Spinal cord (tissue), 10 donors: ENCODE measurements around the gene KCNJ6. TPM values are rescaled to one million over a fixed set of nuclear protein-coding genes. Genes with fewer than 3 reads are reported as not detected.
"Not testable (repeated sequence)": the region's sequence is repeated elsewhere in the genome, so short reads cannot be mapped to it uniquely, and the experiment has no call there.

ENCODE experiments used
- DNase-seq, 6 donors: peaks; one replicate each; pipeline versions ENCODE4 v3.0.0 to v3.0.0-alpha.2; 2013 to 2015; ENCODE audit warnings: low spot score in 6 of 6, low read depth in 4 of 6
- H3K27ac ChIP-seq: one replicate; pipeline ENCODE4 v1.5.1; 2013; ENCODE audit warnings: low read depth, low read length, control low read depth
- H3K27me3 ChIP-seq: one replicate; pipeline ENCODE4 v1.6.1; 2013; ENCODE audit warnings: low read length; ENCODE audit not compliant: control insufficient read depth, insufficient read depth
- H3K36me3 ChIP-seq: one replicate; pipeline ENCODE4 v1.6.1; 2013; ENCODE audit warnings: low read length; ENCODE audit not compliant: control insufficient read depth, insufficient read depth
- H3K4me1 ChIP-seq: one replicate; pipeline ENCODE4 v1.6.1; 2013; ENCODE audit warnings: low read length; ENCODE audit not compliant: control insufficient read depth, insufficient read depth
- H3K4me3 ChIP-seq: one replicate; pipeline ENCODE4 v1.5.1; 2013; ENCODE audit warnings: low read depth, low read length, control low read depth
- H3K9me3 ChIP-seq: one replicate; pipeline ENCODE4 v1.6.1; 2013; ENCODE audit warnings: low read length; ENCODE audit not compliant: control insufficient read depth, insufficient read depth
- WGBS: methylation state at CpG from one replicate; pipeline ENCODE4 v1.1.5; 2013; ENCODE audit warnings: missing lambda C conversion rate; ENCODE audit not compliant: insufficient coverage; 5-methylcytosine and 5-hydroxymethylcytosine counted together
- polyA plus RNA-seq, 2 donors: library from polyadenylated mRNA; unstranded; fragments of 120-200 nt; gene quantifications; one replicate each; pipeline ENCODE4 v1.2.1, GENCODE V29; 2013; ENCODE audit not compliant: insufficient read length in 2 of 2
- total RNA-seq, 2 donors: library from RNA; depleted of rRNA in 1 of 2; stranded (reverse); fragments of 120-200 nt in 1 of 2; fragments of >200 nt in 1 of 2; gene quantifications; one replicate each; pipeline versions ENCODE4 v1.2.3 to v1.2.4, GENCODE V29; 2013 to 2014
- donor health status: healthy.

KCNJ6 gene
- total and polyA plus RNA-seq, 4 donors, result 4.1 to 8.7 (median 4.8) TPM

DNA sequence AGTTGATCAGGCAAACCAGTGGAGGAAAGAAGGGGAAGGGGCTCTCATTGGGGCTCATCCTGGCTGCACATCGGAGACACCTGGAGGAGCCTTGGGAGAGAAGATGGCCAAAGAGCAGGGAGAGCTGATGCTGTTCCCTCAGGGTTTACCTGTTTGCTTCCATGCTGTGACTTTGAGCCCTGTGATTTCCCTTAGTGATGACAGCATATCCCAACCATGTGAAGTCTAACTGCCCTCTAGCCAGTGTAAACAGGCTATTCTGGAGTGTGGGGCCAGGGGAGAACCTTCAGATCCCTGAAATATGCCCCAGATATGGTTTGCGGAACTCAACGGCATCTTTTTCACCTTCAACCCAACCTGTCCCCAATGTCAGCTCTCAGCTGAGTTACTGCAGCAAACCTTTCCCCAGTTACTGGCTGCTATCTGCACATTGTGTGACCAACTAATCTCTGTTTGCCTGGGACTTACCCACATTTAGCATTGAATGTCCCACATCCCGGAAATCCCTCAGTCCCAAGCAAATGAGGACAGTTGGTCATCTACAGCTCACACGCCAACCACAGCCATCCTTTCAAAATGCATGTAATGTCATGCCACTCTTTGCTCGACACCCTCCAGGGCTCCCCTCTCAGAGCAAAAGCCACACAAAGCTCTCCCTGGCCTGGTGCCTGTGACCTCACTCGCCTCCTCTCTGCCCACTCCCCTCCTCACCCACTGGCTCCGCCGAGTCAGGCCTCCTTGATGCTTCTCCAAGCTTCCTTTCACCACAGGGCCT lies 242.3 kb downstream of the KCNJ6 start:
- Histone ChIP-seq H3K27ac (no peak overlapping the region), H3K27me3 (no peaks in the 10 kb centered on the region), H3K4me3 (no peak overlapping the region), H3K36me3 (no peaks in the 10 kb centered on the region), H3K4me1 (peaks cover 4% of the 10 kb centered on the region), H3K9me3 (no peaks in the 10 kb centered on the region)
- 91% methylated on average over 9 of the region's 9 CpGs for WGBS
- no peak for DNase-seq

GRCh38 chr21:37671381-37671780 lies 244.9 kb downstream of the KCNJ6 start:
- WGBS, result 93% methylated on average over 4 of the region's 5 CpGs
- Histone ChIP-seq H3K4me1 (peaks cover 4% of the 10 kb centered on the region), H3K36me3 (peaks cover 7% of the 10 kb centered on the region), H3K27ac (no peak overlapping the region), H3K9me3 (no peaks in the 10 kb centered on the region), H3K4me3 (no peak overlapping the region), H3K27me3 (no peaks in the 10 kb centered on the region)
- DNase-seq, result no peak

- DNase-seq, result no peak
- H3K27me3 ChIP-seq, result no peaks in the 10 kb centered on the region
- H3K36me3 ChIP-seq, result peaks cover 7% of the 10 kb centered on the region
- H3K9me3 ChIP-seq, result no peaks in the 10 kb centered on the region
- WGBS, result no CpG with 5 or more reads among the region's 2 CpGs
- H3K4me1 ChIP-seq, result peaks cover 8% of the 10 kb centered on the region
- H3K27ac ChIP-seq, result no peak overlapping the region
- no peak overlapping the region for H3K4me3 ChIP-seq
These were observed 245.4 kb downstream of the KCNJ6 start for GRCh38 chr21:37670883-37671282.

- 94% methylated on average over 3 of the region's 3 CpGs for WGBS
- H3K4me3 ChIP-seq, result no peak overlapping the region
- DNase-seq, result no peak
- peaks cover 8% of the 10 kb centered on the region for H3K4me1 ChIP-seq
- H3K27me3 ChIP-seq, result no peaks in the 10 kb centered on the region
- no peak overlapping the region for H3K27ac ChIP-seq
- H3K36me3 ChIP-seq, result peaks cover 7% of the 10 kb centered on the region
- H3K9me3 ChIP-seq, result no peaks in the 10 kb centered on the region
These were observed 247.0 kb downstream of the KCNJ6 start for GRCh38 chr21:37669249-37669648.

DNA sequence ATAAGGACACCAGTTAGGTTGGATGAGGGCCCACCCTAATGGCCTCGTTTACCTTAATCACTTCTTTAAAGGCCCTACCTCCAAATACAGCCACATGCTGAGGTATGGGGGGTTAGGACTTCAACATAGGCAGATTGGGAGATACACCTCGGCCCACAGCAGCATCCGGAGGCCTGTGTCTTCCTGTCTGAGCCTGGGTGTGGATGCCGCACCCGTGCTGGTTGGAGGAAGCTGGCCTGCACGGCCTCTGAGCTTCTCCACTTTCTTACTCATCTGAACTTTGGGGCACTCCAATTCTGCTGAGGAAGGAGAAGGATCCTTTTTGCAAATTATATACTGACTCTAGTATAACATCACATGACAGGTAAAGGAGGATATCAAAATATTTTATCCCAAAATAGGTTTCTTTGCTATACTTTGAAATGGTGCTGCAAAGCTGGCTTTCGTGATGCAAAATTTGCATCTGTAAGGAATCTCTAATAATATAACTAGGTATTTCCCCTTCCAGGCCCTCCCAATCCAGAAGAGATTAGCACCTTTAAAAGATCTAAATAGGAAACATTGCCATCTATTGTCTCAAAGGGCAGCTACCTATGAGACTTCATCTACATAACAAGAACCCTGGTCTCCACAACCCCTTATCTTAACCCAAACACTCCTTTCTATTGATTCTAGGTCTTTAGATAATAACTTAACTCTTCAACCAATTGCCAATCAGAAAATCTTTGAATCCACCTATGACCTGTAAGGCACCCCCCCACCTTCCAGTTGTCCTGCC lies 247.6 kb downstream of the KCNJ6 start:
- DNase-seq, result no peak
- 88% methylated on average over 5 of the region's 7 CpGs for WGBS
- no peak overlapping the region for H3K4me3 ChIP-seq
- no peaks in the 10 kb centered on the region for H3K9me3 ChIP-seq
- peaks cover 7% of the 10 kb centered on the region for H3K36me3 ChIP-seq
- no peaks in the 10 kb centered on the region for H3K27me3 ChIP-seq
- peaks cover 8% of the 10 kb centered on the region for H3K4me1 ChIP-seq
- H3K27ac ChIP-seq, result no peak overlapping the region

DNA sequence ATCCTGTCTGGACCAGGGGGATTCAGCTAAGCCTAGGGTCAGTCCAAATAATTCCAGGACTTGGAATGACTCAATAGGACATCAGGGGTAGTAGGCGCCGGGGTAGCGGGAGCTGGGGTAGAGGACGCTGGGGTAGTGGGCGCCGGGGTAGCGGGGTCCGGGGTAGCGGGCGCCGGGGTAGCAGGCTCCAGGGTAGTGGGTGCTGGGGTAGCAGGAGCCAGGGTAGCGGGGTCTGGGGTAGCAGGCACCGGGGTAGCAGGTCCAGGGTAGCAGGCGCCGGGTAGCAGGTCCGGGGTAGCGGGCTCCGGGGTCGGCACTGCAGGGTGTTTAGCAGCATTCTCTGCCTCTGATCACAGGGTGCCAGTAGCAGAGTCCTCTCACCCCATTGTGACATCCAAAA lies 248.9 kb downstream of the KCNJ6 start:
- Histone ChIP-seq H3K27ac (no peak overlapping the region), H3K36me3 (peaks cover 7% of the 10 kb centered on the region), H3K9me3 (no peaks in the 10 kb centered on the region), H3K27me3 (no peaks in the 10 kb centered on the region), H3K4me1 (peaks cover 8% of the 10 kb centered on the region), H3K4me3 (no peak overlapping the region)
- 96% methylated on average over 19 of the region's 19 CpGs for WGBS
- DNase-seq, result no peak

- H3K36me3 ChIP-seq, result peaks cover 7% of the 10 kb centered on the region
- H3K9me3 ChIP-seq, result no peaks in the 10 kb centered on the region
- H3K4me3 ChIP-seq, result no peak overlapping the region
- 42% methylated on average over 3 of the region's 10 CpGs for WGBS
- H3K4me1 ChIP-seq, result peaks cover 8% of the 10 kb centered on the region
- no peak overlapping the region for H3K27ac ChIP-seq
- no peaks in the 10 kb centered on the region for H3K27me3 ChIP-seq
- peak in 1 of 6 donors; percentile 22 for DNase-seq
These were observed 250.8 kb downstream of the KCNJ6 start for GRCh38 chr21:37665230-37666024.

GRCh38 chr21:37662227-37662626 lies 254.0 kb downstream of the KCNJ6 start:
- not testable (repeated sequence) for DNase-seq, H3K36me3 ChIP-seq, H3K9me3 ChIP-seq, H3K27ac ChIP-seq, H3K4me3 ChIP-seq, H3K27me3 ChIP-seq, H3K4me1 ChIP-seq
- no CpG with 5 or more reads among the region's 1 CpG for WGBS

DNA sequence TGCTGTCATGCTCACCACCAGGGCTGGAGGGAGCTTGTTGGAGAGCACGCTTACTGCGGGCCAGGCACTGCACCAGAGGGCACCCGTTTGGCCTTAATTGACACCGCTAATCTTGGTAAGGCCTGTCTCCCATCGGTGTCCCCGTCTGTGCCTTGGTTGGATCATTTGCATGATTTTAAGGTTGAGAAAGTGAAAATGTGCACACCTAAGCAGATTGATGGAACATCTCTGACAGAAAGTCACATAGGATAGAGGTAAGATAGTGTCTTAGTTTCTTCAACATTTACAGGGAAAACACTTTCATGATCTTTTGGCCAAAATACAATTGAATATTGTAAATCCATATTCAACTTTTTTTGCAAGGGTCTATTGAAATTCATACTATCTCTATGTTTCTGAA lies 255.5 kb downstream of the KCNJ6 start:
- H3K36me3 ChIP-seq, result peaks cover 3% of the 10 kb centered on the region
- 96% methylated on average over 6 of the region's 6 CpGs for WGBS
- H3K4me1 ChIP-seq, result peaks cover 2% of the 10 kb centered on the region
- H3K4me3 ChIP-seq, result no peak overlapping the region
- no peak for DNase-seq
- H3K9me3 ChIP-seq, result no peaks in the 10 kb centered on the region
- no peaks in the 10 kb centered on the region for H3K27me3 ChIP-seq
- no peak overlapping the region for H3K27ac ChIP-seq
